Measurements from ENCODE around the gene C14orf93.
A peak's percentile ranks its signal among the peaks of the same experiment; 100 is the strongest.

The C14orf93 gene

DNA sequence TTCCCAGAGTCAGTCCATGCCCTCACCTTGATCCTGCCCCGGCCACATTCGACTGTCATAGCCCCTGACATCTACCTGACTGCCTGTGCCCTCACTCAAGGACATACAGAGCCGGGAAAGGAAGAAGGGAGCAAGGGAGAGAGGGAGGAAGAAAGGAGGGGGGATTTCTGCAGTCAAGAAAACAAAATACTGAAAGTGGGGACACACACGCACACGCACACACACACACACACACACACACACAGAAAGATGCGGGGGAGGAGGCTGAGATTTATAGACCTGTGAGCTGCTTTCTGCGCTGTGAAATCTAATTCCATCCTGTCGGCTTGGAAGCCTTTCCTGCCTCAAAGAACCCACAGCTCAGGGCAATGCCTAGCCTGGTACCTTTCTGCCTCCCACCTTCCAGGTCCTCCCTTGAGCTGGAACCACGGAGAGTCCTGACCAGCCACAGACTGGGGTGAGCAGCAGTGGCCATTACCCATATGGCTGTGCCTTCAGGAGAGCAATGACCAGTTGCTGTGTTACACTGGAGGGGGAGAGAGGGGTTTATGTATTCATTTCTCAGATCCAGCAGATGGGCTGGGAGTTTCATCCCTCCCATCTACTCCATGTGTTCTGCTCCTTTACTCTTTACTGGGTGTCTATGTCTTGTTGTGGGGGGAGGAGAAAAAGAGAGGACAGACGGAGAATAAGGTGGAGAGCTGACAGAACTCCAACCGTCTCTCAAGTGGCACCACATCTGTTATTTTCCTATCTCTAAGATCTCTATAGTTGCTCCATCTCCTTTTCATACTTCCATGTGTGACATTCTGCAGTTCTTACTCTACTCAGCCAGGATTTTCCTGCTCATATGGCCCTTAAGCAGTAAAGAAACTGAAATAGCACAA, 12.9 kb downstream of the C14orf93 start:
- DNase-seq (ENCODE audit: insufficient read length, low spot score) (no peak), FAIRE-seq (no peak)

DNA sequence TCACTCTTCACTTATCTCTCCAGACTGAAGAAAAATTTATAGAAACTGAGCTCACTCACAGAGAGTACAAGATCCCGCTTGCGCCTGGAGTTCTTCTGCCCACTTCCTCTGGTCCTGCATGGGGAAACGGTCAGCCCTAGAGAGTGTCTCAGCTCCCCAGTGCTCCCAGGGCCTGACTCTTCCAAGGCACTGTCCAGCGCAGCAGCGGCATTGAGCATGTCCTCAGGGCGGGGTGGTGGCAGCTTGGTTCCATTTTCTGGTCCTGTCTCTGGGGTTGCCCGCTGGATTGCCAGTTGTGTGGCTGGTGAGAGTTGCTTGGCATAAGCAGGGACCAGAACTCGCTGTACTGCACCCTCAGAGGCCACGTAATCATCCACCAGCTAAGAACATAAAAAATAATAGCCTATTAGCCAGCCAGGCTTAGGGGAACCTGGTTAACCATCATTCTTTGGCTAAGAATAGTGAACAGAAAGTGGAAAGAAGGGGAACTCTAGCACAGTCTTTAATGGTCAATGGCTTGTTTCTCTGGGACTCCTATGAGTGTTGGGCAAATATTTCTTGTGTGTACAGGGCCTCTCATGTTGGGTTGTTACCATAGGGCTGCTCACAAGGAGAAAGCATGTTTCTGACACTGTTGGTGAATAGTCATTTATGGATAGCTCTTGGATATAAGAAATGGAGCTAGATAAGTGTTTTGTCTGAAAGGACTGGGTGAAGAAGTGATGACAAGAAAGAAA, 13.9 kb downstream of the C14orf93 start:
- FAIRE-seq: no peak
- DNase-seq (ENCODE audit: insufficient read length, low spot score): no peak

DNA sequence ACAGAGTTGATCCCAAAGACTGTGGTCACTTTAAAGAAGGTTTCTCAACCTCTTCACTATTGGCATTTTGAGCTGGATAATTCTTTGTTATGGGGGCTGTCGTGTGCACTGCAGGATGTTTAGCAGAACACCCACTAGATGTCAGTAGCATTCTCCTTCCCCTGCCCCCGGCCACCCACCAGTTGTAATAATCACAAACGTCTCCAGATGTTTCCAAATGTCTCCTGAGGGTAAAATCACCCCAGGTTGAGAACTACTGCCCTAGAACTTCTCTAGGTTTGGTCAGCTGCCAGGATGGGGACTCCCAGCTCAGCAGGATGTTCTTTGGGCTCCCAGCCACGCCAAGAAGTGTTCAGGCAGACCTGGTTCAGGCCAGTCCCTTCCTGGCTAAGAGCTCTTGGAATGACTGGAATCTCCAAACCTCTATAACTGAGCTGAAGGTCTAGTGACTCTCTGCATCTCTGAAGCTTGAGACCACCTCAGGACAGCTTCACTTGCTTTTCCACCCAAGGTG, 15.1 kb downstream of the C14orf93 start:
- FAIRE-seq: peak; percentile 76
- no peak for DNase-seq (ENCODE audit: insufficient read length, low spot score)

DNA sequence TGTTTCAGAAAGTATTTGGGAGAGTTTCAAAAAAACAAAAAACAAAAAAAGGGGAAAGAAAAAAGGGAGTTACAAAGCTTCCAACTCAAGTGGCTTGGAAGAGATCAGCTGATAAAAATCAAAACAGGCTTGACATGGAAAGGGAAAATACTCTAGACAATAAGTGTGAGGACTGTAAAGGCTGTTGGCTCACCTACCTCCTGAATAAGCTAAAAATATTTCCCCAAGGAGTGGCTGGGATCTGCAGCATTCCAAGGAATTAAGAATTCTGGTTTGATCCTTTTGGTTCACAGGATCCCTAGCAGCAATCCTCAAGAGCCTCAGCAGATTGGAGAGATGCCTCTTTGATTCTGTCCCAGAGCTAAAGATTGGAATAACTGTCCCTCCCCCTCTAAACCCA, 16.4 kb downstream of the C14orf93 start:
- FAIRE-seq (no peak), DNase-seq (ENCODE audit: insufficient read length, low spot score) (no peak)

DNA sequence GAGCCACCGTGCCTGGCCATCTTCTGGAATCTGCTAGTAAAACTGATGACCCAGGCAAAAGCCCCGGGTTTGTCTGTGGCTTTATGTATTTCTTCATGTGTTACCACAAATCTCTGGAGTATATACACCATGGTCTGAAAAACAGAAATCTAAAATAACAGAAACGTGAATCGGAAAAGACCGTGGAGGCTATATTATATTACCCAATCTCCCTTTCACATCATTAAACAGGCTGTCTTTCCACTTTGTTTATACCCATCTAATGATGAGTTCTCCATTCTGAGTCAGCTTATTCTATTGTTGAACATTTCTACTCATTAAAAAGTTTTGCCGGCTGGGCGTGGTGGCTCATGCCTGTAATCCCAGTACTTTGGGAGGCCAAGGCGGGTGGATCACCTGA, 18.1 kb downstream of the C14orf93 start:
- DNase-seq (ENCODE audit: insufficient read length, low spot score) (no peak), FAIRE-seq (no peak)

DNA sequence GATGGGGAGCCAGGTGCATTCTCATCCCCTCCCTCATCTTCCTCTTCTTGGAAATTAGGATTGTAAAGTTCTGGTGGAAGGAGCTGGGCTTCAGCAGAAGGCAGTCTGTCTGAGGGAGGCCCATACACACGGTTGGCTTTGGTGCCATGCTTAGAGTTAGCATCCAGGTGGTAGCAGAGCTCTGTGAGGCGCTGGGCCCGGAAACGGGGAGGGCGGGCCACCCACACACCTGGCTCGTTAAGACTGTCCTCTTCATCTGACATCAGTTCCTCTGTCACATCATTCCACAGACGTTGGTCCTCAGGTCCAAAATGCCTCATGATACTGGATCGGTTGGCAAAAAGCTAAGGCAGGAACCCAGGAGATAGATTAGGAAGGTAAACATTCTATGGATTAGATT, 22.7 kb downstream of the C14orf93 start:
- no peak for FAIRE-seq

DNA sequence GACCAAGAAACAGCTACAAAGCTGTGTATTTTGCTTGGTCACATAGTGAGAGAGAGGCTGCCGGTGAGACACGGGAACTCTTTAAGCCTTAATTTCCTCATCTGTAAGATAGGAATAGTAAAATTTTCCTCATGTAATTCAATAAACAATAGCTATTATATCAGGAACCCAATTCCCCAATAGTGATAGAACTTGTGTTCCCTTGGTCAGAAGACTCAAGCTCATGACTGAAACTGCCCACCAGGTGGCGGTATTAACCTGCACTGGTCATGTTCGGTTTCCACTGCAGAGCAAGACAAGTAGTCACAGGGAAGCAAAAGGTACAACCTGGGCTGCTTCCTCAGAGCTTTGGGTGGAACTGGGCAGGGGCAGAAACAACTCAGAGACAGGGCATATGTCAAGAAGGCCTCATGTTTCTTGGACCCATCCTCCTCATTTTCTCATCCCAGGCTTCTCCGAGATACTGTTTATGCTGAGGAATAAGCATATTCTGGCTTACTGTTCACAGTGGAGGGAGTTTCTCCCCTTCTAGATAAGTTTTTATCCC, 23.4 kb downstream of the C14orf93 start:
- DNase-seq (ENCODE audit: insufficient read length, low spot score): peak; percentile 81

More for the DNA sequence above, 22.7 kb downstream of the C14orf93 start:
- DNase-seq (ENCODE audit: insufficient read length, low spot score): no peak

DNA sequence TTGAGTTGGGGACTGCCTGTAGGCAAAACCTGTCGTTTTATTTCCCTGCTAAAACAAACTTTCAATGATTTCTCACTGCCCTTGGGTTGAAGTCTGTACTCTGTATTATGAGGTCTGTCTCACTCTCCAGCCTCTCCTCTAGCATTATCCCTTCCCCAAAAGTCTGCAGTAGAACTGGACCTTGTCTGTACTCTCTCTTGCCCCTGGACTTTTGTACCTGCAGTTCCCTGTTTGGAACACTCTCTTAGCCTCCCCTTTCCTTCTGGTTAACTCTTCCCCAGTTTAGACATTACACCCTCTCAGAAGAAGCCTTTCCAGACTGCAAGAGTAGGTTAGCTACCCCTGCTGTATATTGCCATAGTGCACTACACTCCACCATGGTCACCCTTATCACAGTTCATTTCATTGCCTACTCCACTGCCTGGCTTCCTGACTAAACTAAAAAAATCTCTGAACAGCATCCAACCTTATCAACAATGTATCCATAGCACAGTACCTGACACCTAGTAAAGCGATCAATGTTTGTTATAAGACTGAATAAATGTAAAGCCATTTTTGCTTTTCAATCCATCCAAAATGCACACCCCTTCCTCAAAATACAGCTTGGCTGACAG, 23.9 kb downstream of the C14orf93 start:
- DNase-seq (ENCODE audit: insufficient read length, low spot score) (no peak), FAIRE-seq (no peak)

More for the DNA sequence above, 23.4 kb downstream of the C14orf93 start:
- FAIRE-seq: peak; percentile 88

DNA sequence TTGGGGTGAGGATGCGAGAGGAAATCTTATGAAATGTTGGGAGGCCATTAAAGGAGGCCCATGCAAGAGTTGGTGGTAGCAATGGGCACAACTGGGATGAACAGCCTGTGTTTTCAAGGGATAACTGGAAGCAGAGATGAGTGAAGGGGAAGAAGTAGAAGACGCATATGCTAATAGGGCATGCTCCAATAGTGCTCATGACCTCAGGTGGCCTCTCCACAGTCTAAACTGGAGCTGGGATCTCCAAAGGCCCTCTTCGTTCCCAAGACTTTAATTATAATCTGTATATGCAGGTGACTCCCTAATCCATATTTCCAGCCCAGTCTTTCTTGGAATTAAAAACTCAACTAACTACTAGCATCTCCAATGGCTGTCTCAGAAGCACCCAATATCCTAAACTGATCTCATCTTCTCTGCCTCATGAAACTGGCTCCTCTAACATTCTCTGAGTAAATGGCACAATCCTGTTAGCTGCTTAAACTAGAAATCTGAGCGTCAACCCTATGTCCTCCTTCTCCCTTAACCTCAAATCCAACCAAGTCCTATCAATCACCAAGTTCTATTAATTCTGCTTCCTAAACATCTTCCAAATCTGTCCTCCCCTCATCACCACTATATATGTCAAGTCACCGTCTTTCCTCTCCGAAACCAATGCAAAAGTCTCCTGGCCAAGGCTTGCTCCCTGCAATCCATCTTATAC, 24.8 kb downstream of the C14orf93 start:
- FAIRE-seq: no peak
- DNase-seq (ENCODE audit: insufficient read length, low spot score): no peak

DNA sequence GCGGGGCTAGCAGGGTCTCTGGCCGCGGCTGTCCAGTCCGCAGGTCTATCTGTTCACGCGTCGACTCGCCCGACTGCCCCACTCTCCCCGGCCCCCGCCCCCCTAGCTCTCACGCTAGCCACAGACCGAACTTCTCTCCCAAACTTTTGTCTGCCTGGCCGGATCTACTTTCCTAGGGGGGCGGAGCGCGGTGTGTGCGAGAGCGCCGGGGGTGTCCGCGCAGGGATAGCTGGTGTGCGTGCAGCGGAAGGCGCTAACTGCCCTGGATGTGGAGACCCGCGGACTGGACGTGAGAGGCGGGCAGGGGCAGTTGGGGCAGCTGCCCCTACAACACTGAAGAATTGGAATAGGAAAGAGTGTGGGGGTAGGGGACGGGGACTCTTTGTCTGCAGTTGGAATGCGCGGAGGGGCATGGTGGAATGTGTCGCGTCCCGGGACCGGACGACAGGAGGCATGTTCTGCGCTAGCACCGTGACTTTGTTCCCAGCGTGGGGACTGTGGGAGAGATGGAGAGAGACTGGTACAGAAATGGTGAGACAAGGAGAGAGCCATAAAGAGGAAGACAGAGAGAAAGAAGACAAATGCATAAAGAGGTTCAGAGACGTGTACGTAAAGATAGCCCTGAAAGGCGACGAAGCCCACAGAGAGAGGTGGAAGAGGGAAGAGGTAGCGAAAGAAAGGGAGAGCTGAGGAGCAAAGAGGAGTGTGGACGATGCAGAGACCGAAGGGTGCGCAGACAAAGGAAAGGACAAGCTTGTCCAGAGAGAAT, 27.3 kb downstream of the C14orf93 start, which contains the start of gene AJUBA:
Gene AJUBA, minus strand, starts transcription at position 75 of the 769 bp plus-strand sequence. CDS start 285 bp downstream, outside the sequence.
- FAIRE-seq (peak; percentile 8), DNase-seq (ENCODE audit: insufficient read length, low spot score) (peak; percentile 91)

DNA sequence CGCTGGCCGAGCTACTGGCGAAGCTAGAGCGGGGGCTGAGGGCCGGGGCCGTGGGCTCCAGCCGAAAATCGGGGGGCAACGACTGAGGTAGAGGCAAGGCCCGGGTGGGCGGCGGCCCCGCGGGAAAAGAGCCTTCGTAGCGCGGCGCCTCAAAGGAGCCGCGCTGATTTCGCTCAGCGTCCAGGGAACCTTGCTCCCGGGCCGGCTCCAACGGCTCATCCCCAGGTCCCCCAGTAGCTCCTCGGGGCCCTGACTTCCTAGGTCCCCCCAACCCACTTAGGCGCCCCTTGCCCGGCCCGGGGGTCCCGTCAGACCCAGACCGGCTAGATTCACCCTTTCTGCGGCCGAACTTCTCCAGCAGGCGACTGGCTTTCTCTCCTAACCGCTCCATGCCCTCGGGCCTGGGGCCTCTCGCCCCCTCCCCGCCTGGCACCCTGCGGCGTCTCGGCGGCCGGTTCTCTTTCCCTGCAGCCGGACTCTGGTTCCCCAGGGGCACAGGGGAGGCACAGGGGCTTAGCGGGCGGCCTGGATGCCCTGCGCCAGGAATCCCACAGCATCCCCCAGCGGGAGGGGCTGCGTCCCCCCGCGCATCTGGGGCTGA, 28.0 kb downstream of the C14orf93 start:
- DNase-seq (ENCODE audit: insufficient read length, low spot score) (no peak), FAIRE-seq (no peak)

DNA sequence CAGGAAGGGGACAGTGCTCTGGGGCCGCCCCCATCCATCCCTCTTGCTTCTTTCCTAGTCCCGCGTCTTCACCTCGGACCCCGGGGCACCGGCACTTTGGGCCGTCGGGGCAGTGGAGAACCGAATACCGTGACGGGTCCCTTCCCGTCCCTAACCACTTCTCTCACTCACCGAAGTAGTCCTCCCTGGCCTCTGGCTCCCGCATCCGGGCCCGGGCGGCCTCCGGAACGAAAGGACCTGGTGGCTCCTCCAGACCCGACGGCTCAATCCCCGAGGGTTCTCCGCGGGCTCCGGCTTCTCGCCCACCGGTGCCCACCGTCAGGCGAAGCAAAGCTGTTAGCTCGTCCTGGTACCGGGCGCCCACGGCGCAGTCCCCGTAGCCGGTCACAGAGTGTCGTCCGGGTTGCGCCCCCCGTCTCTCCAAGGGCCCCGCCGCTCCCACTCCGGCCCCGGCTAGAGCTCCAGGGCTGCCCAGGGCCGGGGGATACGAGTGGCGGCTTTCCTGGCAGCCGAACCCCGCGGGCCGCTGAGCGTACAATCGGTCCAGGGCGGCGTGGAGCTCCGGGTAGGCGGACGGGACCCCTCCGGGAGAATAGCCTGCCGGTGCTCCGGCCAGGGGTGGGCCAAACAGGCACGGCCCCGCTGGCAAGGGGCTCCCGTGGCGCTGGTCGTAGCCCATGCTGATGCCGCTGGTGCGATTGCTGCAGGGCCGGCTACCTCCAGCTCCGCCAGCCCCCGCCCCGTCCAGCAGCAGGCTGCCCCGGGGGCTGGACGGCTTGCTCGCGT, 28.7 kb downstream of the C14orf93 start:
- no peak for DNase-seq (ENCODE audit: insufficient read length, low spot score)
- no peak for FAIRE-seq

DNA sequence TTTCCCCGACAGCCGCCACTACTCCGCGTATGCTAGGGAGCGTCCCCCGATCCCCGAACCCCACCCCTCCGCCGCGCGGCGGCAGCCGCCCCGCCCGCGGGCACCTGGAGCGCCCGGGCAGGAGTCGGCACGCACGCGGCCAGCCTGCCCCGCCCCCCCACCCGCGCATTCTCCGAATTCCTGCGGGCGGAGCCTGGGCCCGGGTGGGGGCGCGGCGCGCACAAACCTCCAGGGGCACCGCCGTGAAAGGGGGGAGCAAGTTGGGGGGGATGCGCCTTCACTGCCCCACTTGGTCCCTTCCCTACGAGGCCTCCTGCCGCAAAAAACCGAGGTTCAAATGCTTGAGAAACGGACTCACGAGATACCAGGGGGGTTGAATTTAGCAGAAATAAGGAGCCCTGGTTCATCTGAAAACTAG, 29.3 kb downstream of the C14orf93 start:
- FAIRE-seq (no peak), DNase-seq (ENCODE audit: insufficient read length, low spot score) (no peak)

DNA sequence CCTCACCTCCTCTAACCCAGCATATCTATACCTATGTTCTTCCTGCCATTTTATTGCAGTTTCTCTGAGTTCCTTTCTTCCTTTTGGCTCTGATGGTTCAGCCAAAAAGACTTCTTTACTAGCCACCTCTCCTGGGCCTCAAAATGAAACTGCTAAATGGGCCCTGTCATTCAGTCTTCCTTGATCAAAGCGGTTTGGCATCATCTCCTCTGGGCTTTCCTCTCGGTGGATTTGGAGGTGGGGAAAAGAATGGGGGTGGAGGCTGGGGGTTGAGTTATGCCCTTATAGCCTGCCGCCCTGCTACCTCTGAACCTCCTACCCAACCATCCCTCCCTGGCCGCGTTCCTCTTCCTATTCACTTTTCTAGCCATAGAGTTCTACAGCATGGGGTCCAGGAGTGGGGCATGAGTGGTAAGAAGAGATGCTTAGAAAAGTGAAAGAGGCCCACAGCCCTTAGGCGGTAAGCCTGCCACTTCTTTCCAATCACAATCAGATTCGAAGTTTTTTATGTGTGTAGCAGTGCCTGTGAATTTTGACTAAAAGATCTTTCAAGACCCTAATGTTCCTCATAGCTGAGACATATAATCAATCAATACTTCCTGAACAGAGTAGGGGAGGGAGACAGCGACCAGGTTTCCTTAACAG, 30.1 kb downstream of the C14orf93 start:
- FAIRE-seq (no peak), DNase-seq (ENCODE audit: insufficient read length, low spot score) (no peak)

DNA sequence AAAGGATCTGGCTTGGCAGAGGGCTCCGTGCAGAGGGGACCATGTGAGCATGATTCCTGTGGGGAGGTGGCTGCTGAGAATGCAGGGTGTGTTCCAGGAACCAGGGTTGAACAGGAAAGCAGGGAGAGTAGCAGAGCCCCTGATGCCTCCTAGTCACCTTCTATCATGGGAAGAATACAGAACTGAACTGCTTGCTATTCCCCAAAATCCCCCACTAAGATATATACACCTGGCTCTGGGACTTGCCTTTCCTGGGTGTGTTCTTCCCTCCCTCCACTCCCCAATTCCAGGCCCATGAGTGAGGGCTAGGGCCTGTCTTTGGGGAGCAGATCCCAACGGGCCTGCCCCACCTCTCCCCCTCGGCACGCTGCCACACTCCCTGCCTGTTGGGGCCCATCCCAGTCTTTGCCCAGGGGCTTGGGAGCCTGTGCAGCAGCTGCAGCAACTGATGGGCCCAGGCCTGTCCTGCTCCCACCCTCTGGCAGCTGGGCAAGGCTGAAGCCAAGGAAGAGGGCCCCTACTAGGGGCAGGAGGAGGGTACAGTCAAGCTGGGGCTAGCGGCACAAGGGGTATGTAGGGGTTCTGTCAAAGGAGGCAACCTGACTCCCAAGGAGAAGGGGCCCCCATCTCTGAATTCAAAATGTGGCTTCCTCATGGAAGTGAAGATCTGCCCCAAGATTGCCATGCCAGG, 30.8 kb downstream of the C14orf93 start:
- FAIRE-seq (no peak), DNase-seq (ENCODE audit: insufficient read length, low spot score) (no peak)

DNA sequence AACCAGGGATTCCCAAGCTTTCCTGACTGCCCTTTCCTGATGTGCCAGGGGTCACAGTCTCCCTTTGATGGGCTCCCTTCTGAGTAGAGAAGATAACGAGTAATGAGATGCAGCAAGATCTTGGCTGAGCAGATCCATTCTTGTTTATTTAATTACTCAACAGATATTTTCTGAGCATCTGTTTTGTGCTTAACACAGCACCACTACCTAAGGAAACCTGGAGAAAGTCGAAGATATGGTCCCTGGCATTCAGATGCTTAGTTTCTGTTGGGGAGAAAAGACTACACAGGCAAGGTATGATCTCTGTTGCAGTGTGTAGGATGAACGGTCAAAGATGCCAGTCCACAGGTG, 31.5 kb downstream of the C14orf93 start:
- no peak for FAIRE-seq
- no peak for DNase-seq (ENCODE audit: insufficient read length, low spot score)

Data from GM19239 (cell line).